AG20443 (cell line): Measurements from ENCODE around the gene CC2D2A.
"Not testable (repeated sequence)": the region's sequence is repeated elsewhere in the genome, so short reads cannot be mapped to it uniquely, and the experiment has no call there.

Source experiments
- DNase-seq: peaks from one replicate; pipeline ENCODE4 v3.0.0; 2012; ENCODE audit warnings: low spot score, mixed read lengths

The CC2D2A gene

GRCh38 chr4:15516494-15516893, 46.8 kb downstream of the CC2D2A start:
- DNase-seq: no peak

GRCh38 chr4:15517681-15518080, 48.0 kb downstream of the CC2D2A start:
- not testable (repeated sequence) for DNase-seq

- DNase-seq: no peak
These were observed 51.9 kb downstream of the CC2D2A start for GRCh38 chr4:15521442-15522039.

- no peak for DNase-seq
These were observed 55.4 kb downstream of the CC2D2A start for GRCh38 chr4:15525080-15525479.

- no peak for DNase-seq
These were observed 57.4 kb downstream of the CC2D2A start for GRCh38 chr4:15526924-15527592.

GRCh38 chr4:15531792-15532191, 62.1 kb downstream of the CC2D2A start:
- DNase-seq: no peak

GRCh38 chr4:15533817-15534216, 64.1 kb downstream of the CC2D2A start:
- no peak for DNase-seq

- no peak for DNase-seq
These were observed 65.9 kb downstream of the CC2D2A start for GRCh38 chr4:15535599-15535998.

GRCh38 chr4:15536552-15537499, 67.1 kb downstream of the CC2D2A start:
- no peak for DNase-seq

GRCh38 chr4:15541941-15542340, 72.3 kb downstream of the CC2D2A start:
- no peak for DNase-seq

GRCh38 chr4:15542760-15543159, 73.1 kb downstream of the CC2D2A start:
- no peak for DNase-seq

- no peak for DNase-seq
These were observed 74.0 kb downstream of the CC2D2A start for GRCh38 chr4:15543537-15544247.

GRCh38 chr4:15544248-15544729, 74.6 kb downstream of the CC2D2A start:
- no peak for DNase-seq

- DNase-seq: no peak
These were observed 75.7 kb downstream of the CC2D2A start for GRCh38 chr4:15545371-15545770.

GRCh38 chr4:15547392-15547791, 77.7 kb downstream of the CC2D2A start:
- no peak for DNase-seq

- DNase-seq: no peak
These were observed 80.8 kb downstream of the CC2D2A start for GRCh38 chr4:15550491-15550890.

- DNase-seq: no peak
These were observed 82.2 kb downstream of the CC2D2A start for GRCh38 chr4:15551740-15552446.

GRCh38 chr4:15552557-15553362, 83.1 kb downstream of the CC2D2A start:
- no peak for DNase-seq

- DNase-seq: no peak
These were observed 86.9 kb downstream of the CC2D2A start for GRCh38 chr4:15556511-15557092.
